Heart left ventricle (tissue), 16 donors: ENCODE measurements around the gene KY. TPM values are rescaled to one million over a fixed set of nuclear protein-coding genes. Genes with fewer than 3 reads are reported as not detected.
A peak's percentile ranks its signal among the peaks of the same experiment; 100 is the strongest.

Experiments
- ATAC-seq, 4 donors: fragments of 200-7000 bp; cut with Tn5 transposase; one replicate each; pipeline ENCODE4 v1.9.1; 2020 to 2022; ENCODE audit warnings: moderate library complexity in 4 of 4, mild to moderate bottlenecking in 3 of 4, moderate number of reproducible peaks in 1 of 4
- DNase-seq, 5 donors: peaks; one replicate each; pipeline ENCODE4 v3.0.0-alpha.2; 2020
- H3K27ac ChIP-seq, 12 donors: fragments of 200-600 bp; sonication (generic) in 4 of 12; one replicate each; pipeline versions ENCODE4 v1.5.0 to v1.8.0; 2016 to 2022; ENCODE audit warnings: mild to moderate bottlenecking in 2 of 12
- H3K27me3 ChIP-seq, 9 donors: fragments of 200-600 bp; sonication (generic) in 2 of 9; one replicate each; pipeline versions ENCODE4 v1.5.1 to v1.8.0; 2016 to 2022; ENCODE audit warnings: mild to moderate bottlenecking in 3 of 9
- H3K36me3 ChIP-seq, 9 donors: fragments of 200-600 bp; sonication (generic) in 2 of 9; one replicate each; pipeline versions ENCODE4 v1.5.0 to v1.8.0; 2018 to 2022; ENCODE audit warnings: mild to moderate bottlenecking in 2 of 9
- H3K4me1 ChIP-seq, 12 donors: fragments of 200-600 bp; sonication (generic) in 4 of 12; one replicate each; pipeline versions ENCODE4 v1.5.0 to v1.8.0; 2016 to 2022; ENCODE audit warnings: mild to moderate bottlenecking in 3 of 12
- H3K4me3 ChIP-seq, 12 donors: fragments of 200-600 bp; sonication (generic) in 4 of 12; one replicate each; pipeline versions ENCODE4 v1.5.0 to v1.8.0; 2017 to 2022; ENCODE audit warnings: mild to moderate bottlenecking in 9 of 12, moderate library complexity in 4 of 12
- H3K9me3 ChIP-seq, 12 donors: fragments of 200-600 bp; sonication (generic) in 4 of 12; one replicate each; pipeline versions ENCODE4 v1.5.0 to v1.8.0; 2016 to 2022; ENCODE audit warnings: mild to moderate bottlenecking in 1 of 12
- CTCF ChIP-seq, 12 donors: fragments of 200-600 bp; sonication (generic) in 4 of 12; IDR thresholded peaks; one replicate each; pipeline versions ENCODE4 v1.5.0 to v1.8.0; 2018 to 2022; ENCODE audit warnings: antibody characterized with exemption in 12 of 12, mild to moderate bottlenecking in 5 of 12
- POLR2A ChIP-seq, 2 donors: fragments of 450-650 bp; IDR thresholded peaks; one replicate each; pipeline ENCODE4 v1.6.1; 2017; ENCODE audit warnings: antibody characterized with exemption in 2 of 2, mild to moderate bottlenecking in 2 of 2, moderate library complexity in 2 of 2
- WGBS, 4 donors: extraction: QIAGEN DNeasy Blood & Tissue Kit in 2 of 4; methylation state at CpG; one replicate each; pipeline versions ENCODE4 v1.1.5 to v1.1.7; 2013 to 2018; 5-methylcytosine and 5-hydroxymethylcytosine counted together
- intact Hi-C, 10 donors: fragments of 100-400 bp; cut with DNase I; formaldehyde crosslinking; loops; one replicate each; pipeline versions ENCODE4 v1.11.1 to v1.14.2; 2022
- polyA plus RNA-seq, 2 donors: library from polyadenylated mRNA; stranded (reverse); fragments of 200-250 nt; gene quantifications; one replicate each; pipeline ENCODE4 v1.2.3, GENCODE V29; 2013
- total RNA-seq, 9 donors: library from RNA; depleted of rRNA in 2 of 9; stranded (reverse); fragments of >200 nt in 2 of 9; fragmentation: NEBNext Ultra II Directional in 3 of 9; extraction: Animal tissue kit (Norgen Biotek cat#: 25700) in 3 of 9; gene quantifications; one replicate each; pipeline versions ENCODE4 v1.1.0 to v1.2.4, GENCODE V29; 2016 to 2023
- donor health status: ischemic (EF 13 %, LVEDD 7.1; RV severe dilation, severe dysfunction).
- donor health status: healthy with polysubstance abuse.
- donor health status: DM: no; HTN: yes; CAD: no.
- donor health status: DM: no; HTN: no; CAD: no.
- donor health status: ischemic (EF 25% LVEDD 6.9; RV normal size, moderate dysfunction).
- donor health status: ischemic (EF 25% LVEDD 5.7; RV mildly dilated, moderate dysfunction).
- donor health status: healthy.
- donor health status: DM: yes; HTN: yes; CAD: no.
- donor health status: ischemic (EF 35%, LVEDD 5.7; RV mildly dilated, moderate dysfunction).
- donor health status: nonischemic (EF 11% LVEDD 7.7; RV severe dilation, severe dysfunction).
- donor health status: DM: yes; HTN: yes; CAD: no.
- donor health status: PGD.
- donor health status: ischemic (EF 29% LVEDD 5.4; RV normal size, mild dysfunction).
- donor health status: nonischemic (EF 23%, LVEDD 6.1; RV moderate dilation, normal function).

KY gene
- total and polyA plus RNA-seq, 11 donors = 1.4 to 22.5 (median 8.6) TPM

DNA sequence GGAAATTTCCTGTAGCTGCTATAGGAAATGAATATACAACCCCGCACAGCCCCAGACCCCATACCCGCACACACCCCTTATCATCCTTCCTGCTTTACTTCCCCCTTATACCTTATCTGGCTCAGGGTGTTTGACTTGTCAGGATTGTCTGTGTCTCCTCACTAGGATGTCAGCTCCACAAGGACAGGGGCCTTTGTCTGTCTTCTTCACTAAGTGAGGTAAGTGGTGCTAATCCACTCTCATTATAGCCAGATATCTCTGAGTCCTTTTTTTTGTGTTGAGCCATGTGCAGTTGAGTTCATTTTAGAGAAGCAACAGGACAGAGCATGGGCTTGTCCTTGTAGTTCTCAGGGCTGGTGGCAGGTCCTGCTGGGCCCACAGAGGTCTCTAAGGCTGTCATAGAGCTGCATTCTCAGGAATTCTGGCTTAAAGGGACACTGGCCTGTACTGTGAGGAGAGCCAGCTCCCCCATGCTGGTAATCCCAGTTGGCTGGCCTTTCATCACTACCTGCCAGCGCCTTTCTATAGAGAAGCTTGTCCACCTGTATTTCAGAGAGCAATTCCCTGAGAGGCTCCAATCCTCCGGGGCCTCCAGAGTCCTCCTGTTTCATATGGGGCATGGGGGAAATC lies 9.0 kb downstream of the KY start:
- Histone ChIP-seq H3K27ac (peak overlapping the region in 4 of 12 donors; percentile 15 to 53 (median 42)), H3K36me3 (peaks cover 0 to 3% (median 0%) of the 10 kb centered on the region in 9 donors), H3K4me3 (no peak overlapping the region), H3K27me3 (no peaks in the 10 kb centered on the region), H3K4me1 (peaks cover 0 to 51% (median 12%) of the 10 kb centered on the region in 12 donors), H3K9me3 (no peaks in the 10 kb centered on the region)
- intact Hi-C loops = no loop called here
- 57 to 76% (median 61%) methylated on average over 4 of the region's 4 CpGs for WGBS, 4 donors
- ATAC-seq = no peak
- DNase-seq = no peak
- TF ChIP-seq POLR2A (IDR thresholded peaks at IDR 0.05) (no peak), CTCF (IDR thresholded peaks at IDR 0.05) (no peak)

DNA sequence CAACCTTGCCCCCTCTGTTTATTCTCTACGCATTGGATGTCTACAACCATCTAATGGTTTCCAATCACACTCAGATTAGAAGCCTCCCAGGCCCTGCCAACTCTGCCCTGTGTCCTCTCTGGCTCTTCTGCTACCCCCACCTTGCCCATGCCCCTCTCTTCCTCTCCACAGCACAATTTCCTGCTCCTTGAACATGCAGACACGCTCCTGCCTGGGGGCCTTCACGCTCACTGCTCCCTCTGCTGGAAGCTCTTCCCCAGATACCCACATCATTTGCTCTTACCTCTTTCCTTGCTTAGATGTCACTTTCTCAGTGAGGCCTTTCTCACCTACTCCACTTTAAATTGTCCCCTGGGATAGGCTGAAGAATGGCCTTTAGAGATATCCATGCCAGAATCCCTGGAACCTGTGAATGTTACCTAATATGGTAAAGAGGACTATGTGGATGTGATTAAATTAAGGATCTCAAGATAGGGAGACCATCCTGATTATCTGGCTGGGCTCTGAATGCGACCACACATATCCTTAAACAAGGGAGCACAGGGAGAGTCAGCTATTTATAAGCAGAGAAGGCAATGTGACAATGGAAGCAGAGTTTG lies 9.9 kb downstream of the KY start:
- no peaks in the 10 kb centered on the region for H3K9me3 ChIP-seq
- H3K4me3 ChIP-seq = no peak overlapping the region
- no peak for ATAC-seq
- H3K36me3 ChIP-seq = peaks cover 0 to under 1% (median 0%) of the 10 kb centered on the region in 9 donors
- peak in 7 of 12 donors; percentile 22 to 51 (median 38) for TF ChIP-seq CTCF (IDR thresholded peaks at IDR 0.05)
- TF ChIP-seq POLR2A (IDR thresholded peaks at IDR 0.05) = no peak
- no peak for DNase-seq
- peak overlapping the region in 3 of 12 donors; percentile 24 to 39 (median 24) for H3K27ac ChIP-seq
- peaks cover 0 to 46% (median 11%) of the 10 kb centered on the region in 12 donors for H3K4me1 ChIP-seq
- WGBS, 4 donors = 46 to 63% (median 53%) methylated on average over 4 of the region's 4 CpGs
- H3K27me3 ChIP-seq = no peaks in the 10 kb centered on the region
- intact Hi-C loops = no loop called here

- no peak overlapping the region for H3K4me3 ChIP-seq
- H3K36me3 ChIP-seq = no peaks in the 10 kb centered on the region
- no peak for ATAC-seq
- H3K27ac ChIP-seq = no peak overlapping the region
- 83 to 95% (median 87%) methylated on average over 5 of the region's 5 CpGs for WGBS, 4 donors
- TF ChIP-seq CTCF (IDR thresholded peaks at IDR 0.05) (no peak), POLR2A (IDR thresholded peaks at IDR 0.05) (no peak)
- no peaks in the 10 kb centered on the region for H3K27me3 ChIP-seq
- intact Hi-C loops = no loop called here
- no peaks in the 10 kb centered on the region for H3K9me3 ChIP-seq
- H3K4me1 ChIP-seq = peaks cover 0 to 40% (median 6%) of the 10 kb centered on the region in 12 donors
- no peak for DNase-seq
Observed at GRCh38 chr3:134640378-134640777, 10.4 kb downstream of the KY start.

DNA sequence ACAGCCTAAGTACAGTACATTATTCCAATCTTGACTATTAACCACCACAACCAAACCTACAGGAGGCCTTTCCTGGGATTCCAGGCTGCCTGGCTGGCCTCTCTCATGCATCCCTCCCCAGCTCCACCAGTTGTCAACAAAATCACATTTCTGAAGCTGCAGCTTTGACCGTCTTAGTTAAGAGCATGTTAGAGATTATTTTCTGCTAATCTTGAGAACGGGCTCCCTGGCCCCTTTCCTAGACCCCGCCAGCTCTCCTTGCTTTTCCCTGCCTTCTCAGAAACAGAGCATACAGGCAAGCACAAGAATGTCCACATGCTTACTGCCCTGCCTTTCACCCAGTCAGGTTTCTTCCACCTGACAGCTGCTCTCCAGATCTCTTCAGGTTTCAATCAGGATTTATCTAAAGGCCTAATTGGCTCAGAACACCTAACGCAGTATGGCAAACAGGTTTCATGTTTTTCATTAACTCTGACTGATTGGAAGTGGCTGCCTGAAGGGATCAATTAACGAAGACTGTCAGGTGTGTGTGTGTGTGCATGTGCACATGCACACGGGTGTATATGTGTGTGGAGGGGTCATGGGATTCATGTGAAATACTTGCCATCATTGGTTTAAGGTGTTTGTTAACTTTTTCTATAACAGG lies 12.3 kb downstream of the KY start:
- ATAC-seq (no peak), DNase-seq (no peak)
- TF ChIP-seq POLR2A (IDR thresholded peaks at IDR 0.05) (no peak), CTCF (IDR thresholded peaks at IDR 0.05) (no peak)
- H3K4me3 ChIP-seq = no peak overlapping the region
- H3K27ac ChIP-seq = no peak overlapping the region
- H3K27me3 ChIP-seq = no peaks in the 10 kb centered on the region
- H3K9me3 ChIP-seq = peaks cover 0 to 4% (median 0%) of the 10 kb centered on the region in 12 donors
- peaks cover 0 to 24% (median 0%) of the 10 kb centered on the region in 12 donors for H3K4me1 ChIP-seq
- H3K36me3 ChIP-seq = no peaks in the 10 kb centered on the region
- WGBS, 4 donors = 57 to 61% (median 61%) methylated on average over 6 of the region's 6 CpGs
- intact Hi-C loops = no loop called here
